ENCODE data around the gene PAM.

- peak; percentile 37 for TF ChIP-seq CTCF (IDR thresholded peaks at IDR 0.05; ENCODE audit: low read length)
- TF ChIP-seq EZH2phosphoT487 (IDR thresholded peaks at IDR 0.05; ENCODE audit: low read length): no peak
- no peak for TF ChIP-seq EZH2 (optimal IDR thresholded peaks at IDR 0.05; ENCODE audit: low read depth, low read length)
Observed at GRCh38 chr5:102971676-102972293, 216.7 kb downstream of the PAM start.

Data from MM.1S (cell line).